ENCODE results near the gene CSNK2A3.

Gene CSNK2A3

GRCh38 chr11:11312738-11313137 lies 40.3 kb downstream of the CSNK2A3 start:
- Histone ChIP-seq H3K4me3 (ENCODE audit: low read length) (no peak overlapping the region), H3K4me1 (ENCODE audit: insufficient read depth, low read length) (no peaks in the 10 kb centered on the region)
- 89% methylated on average over 1 of the region's 1 CpG for WGBS

DNA sequence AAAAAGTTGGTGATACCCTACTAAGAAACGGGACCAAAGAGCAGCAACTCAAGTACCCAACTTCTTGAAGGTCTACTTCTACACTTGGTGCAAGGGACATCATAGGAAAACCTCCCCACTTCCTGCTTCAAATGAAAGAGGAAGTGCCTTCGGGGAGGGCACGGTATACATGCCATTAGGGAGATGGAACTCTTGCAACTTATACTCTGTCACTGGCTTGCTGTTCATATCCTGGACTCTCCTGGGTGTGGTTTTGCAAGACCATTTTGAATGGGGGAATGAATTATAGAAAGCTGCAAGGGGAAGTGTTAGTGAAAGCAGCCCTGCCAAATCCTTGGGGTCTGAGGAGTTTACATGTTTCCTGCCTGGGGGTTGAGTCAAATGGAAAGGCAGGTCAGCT lies 41.9 kb downstream of the CSNK2A3 start:
- Histone ChIP-seq H3K36me3 (ENCODE audit: insufficient read depth, low read length) (no peaks in the 10 kb centered on the region), H3K9ac (ENCODE audit: low read depth, low read length) (no peak overlapping the region), H3K27me3 (ENCODE audit: insufficient read depth, low read length) (no peaks in the 10 kb centered on the region), H3K9me3 (ENCODE audit: insufficient read depth, low read depth, low read length) (no peaks in the 10 kb centered on the region), H3K4me1 (ENCODE audit: insufficient read depth, low read length) (no peaks in the 10 kb centered on the region), H3K4me3 (ENCODE audit: low read length) (no peak overlapping the region), H3K27ac (ENCODE audit: low read depth, low read length) (no peak overlapping the region)
- WGBS: 76% methylated on average over 3 of the region's 3 CpGs

More at GRCh38 chr11:11312738-11313137, 40.3 kb downstream of the CSNK2A3 start:
- Histone ChIP-seq H3K9ac (ENCODE audit: low read depth, low read length) (no peak overlapping the region), H3K36me3 (ENCODE audit: insufficient read depth, low read length) (no peaks in the 10 kb centered on the region), H3K27ac (ENCODE audit: low read depth, low read length) (no peak overlapping the region), H3K27me3 (ENCODE audit: insufficient read depth, low read length) (no peaks in the 10 kb centered on the region), H3K9me3 (ENCODE audit: insufficient read depth, low read depth, low read length) (no peaks in the 10 kb centered on the region)

GRCh38 chr11:11309906-11310305 lies 43.1 kb downstream of the CSNK2A3 start:
- H3K27me3 ChIP-seq (ENCODE audit: insufficient read depth, low read length): no peaks in the 10 kb centered on the region
- no peak overlapping the region for H3K9ac ChIP-seq (ENCODE audit: low read depth, low read length)
- H3K36me3 ChIP-seq (ENCODE audit: insufficient read depth, low read length): no peaks in the 10 kb centered on the region
- H3K27ac ChIP-seq (ENCODE audit: low read depth, low read length): no peak overlapping the region
- H3K4me1 ChIP-seq (ENCODE audit: insufficient read depth, low read length): no peaks in the 10 kb centered on the region
- WGBS: 97% methylated on average over 2 of the region's 2 CpGs
- H3K4me3 ChIP-seq (ENCODE audit: low read length): no peak overlapping the region
- H3K9me3 ChIP-seq (ENCODE audit: insufficient read depth, low read depth, low read length): no peaks in the 10 kb centered on the region

DNA sequence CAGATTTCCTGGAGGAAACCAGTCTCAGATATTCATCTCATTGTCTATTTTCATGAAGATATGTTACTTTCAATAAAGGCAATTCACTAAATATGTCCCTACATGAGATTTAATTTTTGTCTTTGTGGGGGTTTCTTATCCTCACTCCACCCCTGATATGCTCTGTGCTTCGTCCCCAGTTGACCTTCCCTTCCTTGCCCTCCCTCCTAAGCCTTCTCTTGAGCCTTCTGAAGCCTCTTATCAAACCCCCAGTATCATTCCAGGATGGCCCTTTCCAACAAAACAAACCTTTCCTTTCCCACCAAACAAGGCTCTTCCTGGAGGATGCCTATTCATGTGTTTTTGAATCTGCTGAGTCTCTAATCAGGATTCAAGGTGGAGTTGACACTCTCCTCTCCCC lies 44.8 kb downstream of the CSNK2A3 start:
- H3K9ac ChIP-seq (ENCODE audit: low read depth, low read length): no peak overlapping the region
- no peak overlapping the region for H3K4me3 ChIP-seq (ENCODE audit: low read length)
- H3K27ac ChIP-seq (ENCODE audit: low read depth, low read length): no peak overlapping the region
- H3K9me3 ChIP-seq (ENCODE audit: insufficient read depth, low read depth, low read length): no peaks in the 10 kb centered on the region
- H3K4me1 ChIP-seq (ENCODE audit: insufficient read depth, low read length): no peaks in the 10 kb centered on the region
- WGBS: 87% methylated on average over 1 of the region's 1 CpG
- no peaks in the 10 kb centered on the region for H3K36me3 ChIP-seq (ENCODE audit: insufficient read depth, low read length)
- no peaks in the 10 kb centered on the region for H3K27me3 ChIP-seq (ENCODE audit: insufficient read depth, low read length)

- H3K4me1 ChIP-seq (ENCODE audit: insufficient read depth, low read length): no peaks in the 10 kb centered on the region
- 93% methylated on average over 2 of the region's 2 CpGs for WGBS
- no peaks in the 10 kb centered on the region for H3K9me3 ChIP-seq (ENCODE audit: insufficient read depth, low read depth, low read length)
- H3K4me3 ChIP-seq (ENCODE audit: low read length): no peak overlapping the region
- H3K9ac ChIP-seq (ENCODE audit: low read depth, low read length): no peak overlapping the region
- no peak overlapping the region for H3K27ac ChIP-seq (ENCODE audit: low read depth, low read length)
- no peaks in the 10 kb centered on the region for H3K36me3 ChIP-seq (ENCODE audit: insufficient read depth, low read length)
- no peaks in the 10 kb centered on the region for H3K27me3 ChIP-seq (ENCODE audit: insufficient read depth, low read length)
Measured at GRCh38 chr11:11306855-11307254, 46.2 kb downstream of the CSNK2A3 start.

DNA sequence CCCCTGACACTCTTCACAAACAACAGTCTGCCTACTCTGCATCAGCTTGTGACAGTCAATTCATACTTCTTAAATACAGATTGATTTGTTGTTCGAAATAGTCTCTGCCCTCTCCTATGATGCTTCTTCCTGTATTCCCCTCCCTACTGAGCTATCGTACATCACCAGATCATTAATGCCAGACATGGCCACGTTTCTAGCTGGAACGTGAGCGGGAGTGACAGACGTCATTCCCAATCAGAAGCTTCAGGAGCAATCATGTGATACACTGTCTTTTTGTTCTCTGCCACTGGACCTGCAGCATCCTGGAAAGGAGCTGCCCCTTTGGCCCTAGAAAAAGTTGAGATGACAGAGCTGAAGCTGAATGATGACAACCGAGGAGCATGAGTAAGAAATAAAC lies 48.5 kb downstream of the CSNK2A3 start:
- WGBS: 87% methylated on average over 7 of the region's 7 CpGs
- no peak overlapping the region for H3K9ac ChIP-seq (ENCODE audit: low read depth, low read length)
- H3K9me3 ChIP-seq (ENCODE audit: insufficient read depth, low read depth, low read length): no peaks in the 10 kb centered on the region
- H3K27me3 ChIP-seq (ENCODE audit: insufficient read depth, low read length): no peaks in the 10 kb centered on the region
- no peak overlapping the region for H3K4me3 ChIP-seq (ENCODE audit: low read length)
- no peak overlapping the region for H3K27ac ChIP-seq (ENCODE audit: low read depth, low read length)
- H3K4me1 ChIP-seq (ENCODE audit: insufficient read depth, low read length): no peaks in the 10 kb centered on the region
- no peaks in the 10 kb centered on the region for H3K36me3 ChIP-seq (ENCODE audit: insufficient read depth, low read length)

GRCh38 chr11:11302565-11302964 lies 50.5 kb downstream of the CSNK2A3 start:
- H3K36me3 ChIP-seq (ENCODE audit: insufficient read depth, low read length): no peaks in the 10 kb centered on the region
- H3K27me3 ChIP-seq (ENCODE audit: insufficient read depth, low read length): no peaks in the 10 kb centered on the region
- no peaks in the 10 kb centered on the region for H3K4me1 ChIP-seq (ENCODE audit: insufficient read depth, low read length)
- H3K27ac ChIP-seq (ENCODE audit: low read depth, low read length): no peak overlapping the region
- H3K9me3 ChIP-seq (ENCODE audit: insufficient read depth, low read depth, low read length): no peaks in the 10 kb centered on the region
- H3K4me3 ChIP-seq (ENCODE audit: low read length): no peak overlapping the region
- 92% methylated on average over 10 of the region's 10 CpGs for WGBS
- H3K9ac ChIP-seq (ENCODE audit: low read depth, low read length): no peak overlapping the region

Data from HUES64 (cell line).